HG02571 (cell line): Measurements from ENCODE around the gene CNN3.

Experiments used
- ATAC-seq: cut with Tn5 transposase; IDR thresholded peaks from one replicate; pipeline ENCODE4 v1.9.1; 2021; ENCODE audit warnings: mild to moderate bottlenecking, moderate library complexity; ENCODE audit not compliant: unreplicated experiment

CNN3 gene

GRCh38 chr1:94858276-94858675 lies 68.6 kb downstream of the CNN3 start:
- no peak for ATAC-seq

GRCh38 chr1:94856868-94857267 lies 70.0 kb downstream of the CNN3 start:
- no peak for ATAC-seq

- ATAC-seq, result no peak
Measured at GRCh38 chr1:94856004-94856403, 70.9 kb downstream of the CNN3 start.

- no peak for ATAC-seq
Measured at GRCh38 chr1:94855307-94855700, 71.6 kb downstream of the CNN3 start.

- peak; percentile 98 for ATAC-seq
Measured at GRCh38 chr1:94854458-94855306, 72.2 kb downstream of the CNN3 start.

GRCh38 chr1:94852788-94853187 lies 74.1 kb downstream of the CNN3 start:
- ATAC-seq, result no peak

- ATAC-seq, result no peak
Measured at GRCh38 chr1:94851571-94851970, 75.3 kb downstream of the CNN3 start.
